HG02610 (cell line): ENCODE results near the gene SLITRK3.

Source experiments
- ATAC-seq: cut with Tn5 transposase; IDR thresholded peaks from one replicate; pipeline ENCODE4 v1.9.1; 2021; ENCODE audit warnings: mild to moderate bottlenecking, moderate library complexity; ENCODE audit not compliant: unreplicated experiment

SLITRK3 gene

DNA sequence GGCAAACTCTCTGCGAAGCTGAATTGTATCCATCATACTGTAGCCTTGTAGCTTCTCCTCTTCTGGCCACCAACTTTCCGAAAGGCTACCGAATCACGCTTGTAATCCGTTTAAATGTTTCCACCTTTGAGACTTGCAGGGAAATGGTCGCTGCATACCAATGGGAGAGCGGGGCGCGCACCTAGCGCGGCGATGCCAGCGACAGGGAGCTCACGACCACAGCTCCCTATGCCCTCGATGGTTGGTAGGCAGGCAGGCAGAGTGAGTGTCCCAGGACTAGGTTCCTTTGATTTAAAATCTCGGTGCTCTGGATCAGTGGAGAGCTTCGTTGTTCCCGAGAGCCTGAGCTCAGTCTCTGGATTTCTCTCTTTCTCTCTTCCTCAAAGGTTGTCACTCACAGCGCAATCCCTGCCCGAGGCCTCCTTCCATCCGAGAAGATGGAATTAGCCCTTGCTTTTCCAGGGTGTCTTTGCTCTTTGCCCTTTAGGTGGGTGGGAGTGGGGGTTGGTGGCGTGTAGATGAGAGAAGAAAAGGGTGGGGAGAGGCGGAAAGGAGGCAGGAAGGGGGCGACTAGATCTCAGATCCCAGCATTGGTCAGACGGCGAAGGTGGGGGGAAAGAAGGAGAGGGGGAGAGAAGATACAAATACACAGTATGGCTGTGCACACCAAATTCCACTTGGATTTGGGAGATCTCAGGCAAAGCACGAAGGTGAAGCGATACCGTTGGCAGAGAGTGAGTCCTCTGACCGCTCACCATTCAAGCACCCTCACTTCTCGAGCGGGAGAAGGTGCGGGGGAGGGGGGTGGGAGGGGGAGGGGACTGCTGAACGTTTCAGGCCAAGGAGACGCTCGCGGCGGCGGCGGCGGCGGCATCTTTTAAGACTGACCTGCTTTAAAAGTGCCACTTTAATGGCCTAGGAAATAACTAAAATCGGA is at the start of gene SLITRK3:
Gene SLITRK3 (minus strand): TSS at position 745 of the 937 bp plus-strand sequence. CDS start 5,554 bp downstream, outside the sequence.
- ATAC-seq = no peak

- ATAC-seq = no peak
Measured at GRCh38 chr3:165243597-165243996, 47.4 kb upstream of the SLITRK3 start.

GRCh38 chr3:165233501-165234195 is 37.5 kb upstream of the SLITRK3 start:
- ATAC-seq = no peak

GRCh38 chr3:165225604-165226003 is 29.4 kb upstream of the SLITRK3 start:
- no peak for ATAC-seq

GRCh38 chr3:165217739-165218138 is 21.6 kb upstream of the SLITRK3 start:
- no peak for ATAC-seq

DNA sequence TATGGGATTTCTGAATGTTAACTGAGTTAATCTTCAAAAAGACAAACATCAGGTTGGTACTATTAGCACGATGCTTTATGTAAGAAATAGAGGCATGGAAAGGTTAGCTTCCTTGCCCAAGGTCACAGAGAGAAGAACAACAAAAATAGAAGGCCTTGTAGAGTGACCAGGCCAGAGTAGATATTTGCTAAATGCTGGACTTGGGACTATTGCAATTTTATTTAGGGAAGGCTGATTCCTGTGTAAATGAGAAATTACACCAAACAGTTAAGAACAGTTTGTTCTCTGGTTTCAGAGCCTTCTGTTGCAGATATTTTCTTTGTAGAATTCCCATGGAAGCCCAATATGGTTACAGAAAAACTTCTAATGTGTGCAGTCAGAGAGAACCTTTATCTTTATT is 16.4 kb upstream of the SLITRK3 start:
- ATAC-seq = no peak

DNA sequence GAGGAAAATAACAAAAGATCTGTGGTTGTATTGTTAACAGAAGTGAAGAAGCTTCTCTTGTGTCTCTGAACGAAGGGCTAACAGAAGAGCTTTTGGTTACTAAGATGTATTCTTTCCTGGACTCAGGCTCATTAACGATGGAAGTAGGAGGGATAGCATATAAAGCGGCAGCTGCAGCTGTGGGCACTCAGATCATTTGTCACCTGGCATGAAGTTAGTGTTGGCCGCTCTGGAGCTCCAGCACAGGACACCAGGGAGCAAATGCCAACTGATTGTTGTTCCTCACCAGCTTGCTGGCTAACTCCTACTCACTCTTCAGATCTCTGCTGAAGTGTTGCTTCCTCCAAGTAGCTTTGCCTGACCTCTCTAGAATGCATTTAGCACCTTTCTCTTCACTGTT is 15.5 kb upstream of the SLITRK3 start:
- ATAC-seq = no peak

GRCh38 chr3:165210727-165211126 is 14.5 kb upstream of the SLITRK3 start:
- no peak for ATAC-seq

DNA sequence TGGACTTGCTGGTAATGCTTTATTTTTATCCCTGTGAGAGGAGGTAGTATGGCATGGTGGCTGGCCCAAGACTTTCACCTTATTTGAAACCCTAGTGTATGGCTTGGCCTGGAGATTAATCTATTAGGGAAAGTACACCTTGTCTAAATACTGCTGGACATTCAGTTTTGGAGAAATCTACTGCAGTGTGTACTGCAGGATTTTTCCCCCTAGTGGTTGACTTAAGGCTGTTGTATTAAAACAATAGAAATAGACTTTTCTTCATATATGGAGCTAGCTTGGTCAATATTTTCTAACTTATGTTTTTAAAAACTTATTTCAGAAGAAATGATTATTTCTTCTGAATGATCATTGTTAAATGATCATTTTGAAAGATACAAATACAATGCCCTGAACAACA is 13.9 kb upstream of the SLITRK3 start:
- no peak for ATAC-seq

DNA sequence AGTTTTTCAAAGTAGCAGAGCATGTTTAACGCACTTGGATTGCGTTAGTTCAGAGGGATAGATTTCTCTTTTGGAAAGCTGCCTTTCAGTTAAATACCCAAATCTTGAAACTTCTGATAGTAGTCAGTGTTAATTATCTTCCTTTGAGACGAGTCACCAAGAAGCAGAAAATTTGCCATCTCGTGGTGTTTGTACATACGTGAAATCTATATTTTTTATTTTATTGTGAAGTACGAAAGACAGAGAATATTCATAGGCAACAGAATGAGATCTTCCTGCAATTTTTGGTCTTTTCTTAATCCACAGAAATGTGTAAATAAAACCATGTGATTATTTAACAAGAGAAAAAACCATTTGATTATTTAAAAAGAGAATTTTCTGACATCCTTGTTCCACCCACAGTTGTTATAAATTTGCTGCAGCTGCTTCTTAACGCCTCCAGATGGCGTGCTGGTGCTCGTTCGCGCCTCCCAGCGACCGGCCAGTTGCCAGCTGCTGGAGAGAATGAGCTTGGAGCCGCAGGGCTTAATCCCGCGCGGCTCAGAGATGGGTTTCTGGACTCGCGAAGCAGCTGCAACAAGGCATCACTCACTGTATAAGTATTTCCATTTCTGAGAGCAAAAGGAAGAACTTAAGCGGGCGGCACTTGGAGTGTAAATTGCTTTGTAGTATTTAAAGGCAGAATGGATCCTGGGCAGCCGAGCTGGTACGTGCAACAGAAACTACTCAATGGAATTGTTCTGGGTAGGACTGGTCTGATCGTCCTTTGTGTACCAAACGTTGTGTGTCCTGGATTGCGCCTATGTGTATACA is 10.5 kb upstream of the SLITRK3 start:
- peak; percentile 99 for ATAC-seq

DNA sequence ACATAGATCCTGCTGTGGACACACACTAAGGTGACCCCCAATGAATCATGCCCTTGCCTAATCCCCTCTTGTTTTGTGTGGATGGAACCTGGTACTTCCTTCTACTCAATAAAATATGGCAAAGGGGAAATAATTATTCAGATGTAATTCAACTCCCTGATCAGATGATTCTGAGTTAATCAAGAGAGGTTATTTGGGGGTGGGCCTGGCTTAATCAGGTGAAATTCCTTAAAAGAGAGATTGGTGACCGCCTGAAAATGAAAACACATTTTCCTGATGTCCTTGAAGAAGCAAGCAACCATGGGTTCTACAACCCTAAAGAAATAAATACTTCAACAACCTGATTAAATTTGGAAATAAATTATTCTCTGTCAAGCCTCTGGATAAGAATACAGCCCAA is 8.3 kb upstream of the SLITRK3 start:
- ATAC-seq = no peak

DNA sequence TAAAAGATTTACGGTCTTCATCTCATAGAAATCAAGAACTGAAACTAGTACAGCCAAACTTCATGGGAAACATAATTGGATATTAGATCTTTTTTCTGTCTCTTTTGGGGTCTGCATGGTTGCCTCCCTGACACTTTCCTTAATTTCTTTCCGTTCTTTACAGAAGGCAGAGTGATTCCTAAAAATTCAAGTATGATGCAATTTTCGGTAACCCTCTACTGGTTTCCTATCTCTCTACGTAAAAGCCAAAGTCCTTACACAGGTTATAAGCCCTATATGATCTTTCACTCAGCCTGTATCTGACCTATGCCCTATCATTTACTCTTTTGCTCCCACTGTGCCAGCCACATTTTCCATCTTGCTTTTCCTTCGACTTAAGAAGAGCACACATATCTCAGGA is 6.8 kb upstream of the SLITRK3 start:
- ATAC-seq = no peak

DNA sequence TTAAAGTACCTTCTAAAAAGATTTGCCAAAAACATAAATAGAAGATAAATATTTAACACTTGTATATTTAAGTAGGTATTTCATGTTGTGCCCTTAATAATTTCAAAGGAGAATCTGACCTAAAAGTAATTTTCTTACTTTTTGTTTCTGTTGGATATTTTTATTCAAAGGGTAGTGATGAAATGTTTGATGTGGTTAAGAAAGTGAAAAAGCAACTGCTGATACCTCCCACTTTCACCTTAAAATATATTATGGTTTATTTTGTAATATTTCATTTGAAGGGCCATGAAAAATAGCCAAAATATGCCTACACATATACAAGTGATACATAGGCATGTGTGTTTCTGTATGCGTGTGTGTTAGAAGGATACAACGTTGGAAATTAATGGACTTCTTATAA is 5.8 kb upstream of the SLITRK3 start:
- no peak for ATAC-seq

- ATAC-seq = no peak
Measured at GRCh38 chr3:165197481-165197800, 1.3 kb upstream of the SLITRK3 start.

DNA sequence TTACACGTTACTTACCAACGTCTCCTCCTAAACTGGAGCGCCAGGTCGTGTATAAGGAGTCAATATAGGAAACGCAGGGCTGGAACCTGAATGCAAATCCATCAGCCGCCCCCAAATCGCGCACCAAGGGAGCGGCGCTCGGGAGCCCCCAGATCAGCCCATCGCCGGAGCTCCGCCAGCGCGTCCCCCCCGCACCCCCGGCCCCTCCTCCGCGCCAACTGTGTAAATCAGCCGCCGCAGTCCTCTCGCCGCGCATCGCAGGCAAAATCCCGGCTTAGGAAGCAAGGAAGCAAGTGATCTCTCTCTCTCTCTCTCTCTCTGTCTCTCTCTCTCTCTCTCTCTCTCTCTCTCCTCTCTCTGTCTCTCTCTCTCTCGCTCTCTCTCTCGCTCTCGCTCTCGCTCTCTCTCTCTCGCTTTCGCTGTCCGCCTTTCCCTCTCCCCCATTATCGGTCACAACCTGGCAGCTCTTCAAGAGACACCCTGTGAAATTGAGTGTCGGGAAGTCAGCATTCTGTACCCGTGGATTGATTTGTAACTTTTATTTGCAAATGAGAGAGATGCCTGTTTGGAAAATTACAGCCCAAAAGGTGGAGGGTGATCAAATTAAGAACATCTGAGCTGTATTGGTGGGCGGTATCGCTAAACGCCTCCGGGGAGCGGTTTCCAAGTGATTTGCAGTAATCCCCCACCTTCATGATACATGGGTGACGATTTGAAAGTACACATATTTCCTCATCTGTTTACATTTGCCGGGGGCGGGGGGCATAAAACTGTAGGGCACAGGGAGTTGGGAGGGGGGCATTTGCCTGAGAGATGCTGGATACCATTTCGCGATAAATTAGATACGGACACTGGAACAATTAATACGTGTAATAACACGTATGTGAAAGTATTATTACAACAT is 645 bp upstream of the SLITRK3 start:
- no peak for ATAC-seq

DNA sequence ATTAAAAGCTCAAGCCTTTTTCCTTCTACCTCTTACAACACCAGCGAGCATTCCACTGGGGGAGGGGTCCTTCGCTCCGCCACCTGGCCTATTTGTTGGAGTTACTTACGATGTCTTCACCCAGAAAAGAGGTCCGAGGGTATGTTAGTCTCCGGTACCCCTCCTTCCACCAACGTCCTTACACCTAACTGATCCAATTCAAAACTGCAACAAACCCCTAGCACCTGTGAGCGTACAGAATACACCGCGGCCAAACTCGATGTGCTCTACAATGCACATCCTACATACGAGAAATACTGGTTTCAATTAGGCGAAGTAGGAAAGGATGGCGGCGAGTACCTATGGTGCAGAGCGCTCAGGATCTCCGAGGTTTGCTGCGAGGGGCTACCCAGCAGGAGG is 944 bp downstream of the SLITRK3 start:
- no peak for ATAC-seq

GRCh38 chr3:165194511-165195240 is 1.5 kb downstream of the SLITRK3 start:
- no peak for ATAC-seq

DNA sequence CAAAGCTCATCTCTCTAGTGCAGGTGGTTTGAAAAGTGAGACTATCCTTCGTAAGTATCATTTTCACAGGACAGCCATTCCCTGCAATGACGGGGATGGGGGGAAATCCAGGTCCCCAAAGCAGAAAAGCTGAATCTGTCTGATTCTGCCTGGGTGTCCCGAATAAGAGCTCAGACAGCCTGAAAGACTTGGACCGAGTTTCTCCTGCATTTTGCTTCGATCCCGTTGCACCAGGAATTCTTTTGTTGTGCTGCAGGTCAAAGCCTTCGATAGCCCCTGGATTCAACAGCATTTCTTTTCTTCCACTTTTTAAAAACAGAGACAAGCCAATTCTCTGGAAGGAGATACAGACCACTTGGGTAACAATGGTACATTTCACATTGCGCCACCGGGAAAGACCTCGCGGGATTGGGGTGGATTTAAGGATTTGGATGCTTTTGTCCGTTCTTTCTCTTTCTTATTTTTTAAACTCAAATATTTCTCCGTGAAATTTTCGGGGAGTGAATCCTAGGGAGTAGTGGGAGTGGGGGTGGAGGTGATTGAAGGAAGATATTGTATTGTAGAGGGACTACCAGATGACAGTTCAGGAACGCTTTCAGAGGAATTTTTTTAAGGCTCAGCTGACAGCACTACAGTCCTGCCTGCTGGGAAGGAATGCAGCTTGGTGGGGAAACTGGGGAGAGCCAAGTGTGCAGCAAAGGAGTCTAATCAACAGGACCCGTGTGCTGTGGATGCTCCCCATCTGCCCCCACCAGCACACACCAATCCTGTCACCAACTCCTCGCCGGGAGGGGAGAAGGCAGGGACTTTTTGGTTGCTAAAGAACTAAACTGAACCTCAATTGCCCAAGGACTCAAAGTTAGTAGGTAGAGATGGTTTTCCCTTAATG is 2.6 kb downstream of the SLITRK3 start:
- no peak for ATAC-seq
